BLaER1 treated with 17β-estradiol and CSF1 and Interleukin-3, amounts not matched to agents 10 nM and 100 nM (cell line): ENCODE results near the gene HS6ST3.

Source experiments
- H3K27ac ChIP-seq, 11 experiments: shearing (Covaris generic); formaldehyde crosslinking; 2 replicates each; pipeline ENCODE4 v1.8.1; 2022
- H3K27me3 ChIP-seq, 11 experiments: shearing (Covaris generic); formaldehyde crosslinking; 2 replicates each; pipeline ENCODE4 v1.8.1; 2022
- H3K36me3 ChIP-seq, 11 experiments: shearing (Covaris generic); formaldehyde crosslinking; 2 replicates each; pipeline ENCODE4 v1.8.1; 2022
- H3K4me1 ChIP-seq, 10 experiments: shearing (Covaris generic); formaldehyde crosslinking; 2 replicates each; pipeline ENCODE4 v1.8.1; 2022
- H3K4me2 ChIP-seq, 11 experiments: shearing (Covaris generic); formaldehyde crosslinking; 2 replicates each; pipeline ENCODE4 v1.8.1; 2022
- H3K4me3 ChIP-seq, 10 experiments: shearing (Covaris generic); formaldehyde crosslinking; 2 replicates each; pipeline ENCODE4 v1.8.1; 2022
- H3K9ac ChIP-seq, 11 experiments: shearing (Covaris generic); formaldehyde crosslinking; 2 replicates each; pipeline ENCODE4 v1.8.1; 2022
- H3K9me3 ChIP-seq, 11 experiments: shearing (Covaris generic); formaldehyde crosslinking; replicated peaks in 1 of 11; 2 replicates each; pipeline ENCODE4 v1.8.1; 2022
- H4K20me1 ChIP-seq, 11 experiments: shearing (Covaris generic); formaldehyde crosslinking; 2 replicates each; pipeline ENCODE4 v1.8.1; 2022
- Cebpa-rat ChIP-seq, 11 experiments: shearing (Covaris generic); IDR thresholded peaks; 2 replicates each; pipeline ENCODE4 v1.8.1; 2022

The HS6ST3 gene

DNA sequence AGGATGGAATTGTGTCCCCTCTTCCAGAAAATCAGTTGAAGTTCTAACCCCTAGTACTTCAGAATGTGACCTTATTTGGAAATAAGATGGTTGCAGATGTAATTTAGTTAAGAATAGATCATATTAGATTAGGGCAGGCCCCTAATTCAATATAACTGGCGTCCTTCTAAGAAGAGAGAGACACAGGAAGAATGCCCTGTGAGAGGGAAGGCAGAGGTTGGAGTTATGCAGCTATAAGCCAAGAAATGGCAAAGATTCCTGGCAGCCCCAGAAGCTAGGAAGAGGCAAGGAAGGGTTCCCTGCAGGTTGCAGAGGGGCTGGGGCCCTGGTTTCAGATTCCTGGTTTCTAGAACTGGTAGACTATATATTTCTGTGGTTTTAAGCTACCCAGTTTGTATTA lies 30.0 kb downstream of the HS6ST3 start:
- Histone ChIP-seq H3K27me3 (no peaks in the 10 kb centered on the region), H3K4me2 (no peak overlapping the region), H3K36me3 (no peaks in the 10 kb centered on the region), H3K4me3 (no peak overlapping the region), H3K9ac (no peak overlapping the region), H4K20me1 (no peaks in the 10 kb centered on the region), H3K4me1 (no peaks in the 10 kb centered on the region), H3K27ac (no peak overlapping the region), H3K9me3 (no peaks in the 10 kb centered on the region)
- no peak for TF ChIP-seq Cebpa-rat (IDR thresholded peaks at IDR 0.05)

DNA sequence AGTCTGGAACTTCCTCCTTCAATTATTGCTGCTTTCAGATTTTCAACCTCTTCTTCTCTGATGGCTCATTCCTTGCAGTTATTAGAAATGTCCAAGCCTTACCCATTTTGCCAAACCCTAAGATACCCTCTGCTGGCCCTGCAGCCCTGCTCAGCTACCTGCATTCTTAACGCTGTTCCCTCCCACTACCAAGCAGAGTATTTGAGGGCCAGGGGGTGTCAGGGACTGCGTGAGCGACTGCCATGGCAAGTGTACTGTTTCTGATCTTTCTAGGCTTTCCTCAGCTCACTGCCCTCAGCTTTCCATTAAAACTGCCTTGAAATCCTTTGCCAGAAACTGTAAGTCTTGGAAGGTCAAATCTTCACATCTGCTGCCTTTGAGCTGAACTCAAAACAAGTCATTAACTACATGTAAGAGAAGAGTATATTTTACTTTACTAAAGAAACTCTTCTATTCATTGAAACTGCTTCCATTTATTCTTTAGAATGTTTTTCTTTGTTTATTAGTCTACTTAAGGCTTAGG lies 41.0 kb downstream of the HS6ST3 start:
- Histone ChIP-seq H3K4me1 (no peaks in the 10 kb centered on the region), H3K27me3 (no peaks in the 10 kb centered on the region), H3K9me3 (no peaks in the 10 kb centered on the region), H3K4me3 (no peak overlapping the region), H3K36me3 (no peaks in the 10 kb centered on the region), H3K9ac (no peak overlapping the region), H3K4me2 (no peak overlapping the region), H3K27ac (no peak overlapping the region), H4K20me1 (no peaks in the 10 kb centered on the region)
- TF ChIP-seq Cebpa-rat (IDR thresholded peaks at IDR 0.05) = no peak

DNA sequence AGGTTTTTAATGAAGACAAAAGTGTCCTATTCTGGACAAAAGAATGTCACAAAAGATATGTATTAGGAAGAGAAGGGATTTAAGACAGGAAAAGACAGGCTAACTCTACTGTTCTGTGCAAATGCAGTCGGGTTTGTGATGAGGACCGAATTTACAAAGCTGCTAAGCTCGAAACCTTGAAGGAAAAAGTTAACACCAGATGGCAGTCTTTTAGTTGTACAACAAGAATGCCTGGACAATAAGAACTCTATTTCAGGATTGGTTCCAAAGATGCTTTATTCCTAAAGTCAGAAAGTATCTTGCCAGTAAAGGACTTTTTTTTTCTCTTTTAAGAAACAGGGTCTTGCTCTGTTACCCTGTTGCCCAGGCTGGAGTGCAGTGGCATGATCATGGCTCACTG lies 51.1 kb downstream of the HS6ST3 start:
- no peaks in the 10 kb centered on the region for H3K36me3 ChIP-seq
- no peaks in the 10 kb centered on the region for H3K4me1 ChIP-seq
- no peak overlapping the region for H3K9ac ChIP-seq
- H3K27ac ChIP-seq = no peak overlapping the region
- no peaks in the 10 kb centered on the region for H4K20me1 ChIP-seq
- no peak overlapping the region for H3K4me2 ChIP-seq
- no peak overlapping the region for H3K4me3 ChIP-seq
- H3K9me3 ChIP-seq = no peaks in the 10 kb centered on the region
- no peak for TF ChIP-seq Cebpa-rat (IDR thresholded peaks at IDR 0.05)
- H3K27me3 ChIP-seq = no peaks in the 10 kb centered on the region

DNA sequence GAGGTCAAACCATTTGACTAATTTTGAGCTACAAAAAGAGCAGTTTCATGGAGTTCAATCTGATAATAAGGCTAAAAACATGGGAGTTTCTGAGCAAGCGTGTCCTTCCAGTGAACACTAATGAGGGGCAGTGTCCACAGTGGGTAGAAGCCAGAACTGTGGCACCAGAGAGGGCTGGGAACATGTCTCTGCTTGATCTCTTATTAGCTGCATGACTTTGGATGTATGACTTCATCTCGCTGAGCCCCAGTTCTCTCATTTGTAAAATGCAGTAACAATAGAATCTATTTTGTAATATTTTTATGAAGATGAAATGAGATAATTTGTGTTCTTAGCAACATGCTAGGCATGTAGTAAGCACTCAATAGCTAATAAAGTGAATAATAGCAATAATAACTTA lies 69.8 kb downstream of the HS6ST3 start:
- Histone ChIP-seq H3K4me3 (no peak overlapping the region), H3K4me1 (no peaks in the 10 kb centered on the region), H3K9ac (no peak overlapping the region), H3K36me3 (no peaks in the 10 kb centered on the region), H3K9me3 (no peaks in the 10 kb centered on the region), H3K4me2 (no peak overlapping the region), H3K27me3 (no peaks in the 10 kb centered on the region), H3K27ac (no peak overlapping the region), H4K20me1 (no peaks in the 10 kb centered on the region)
- TF ChIP-seq Cebpa-rat (IDR thresholded peaks at IDR 0.05) = no peak

DNA sequence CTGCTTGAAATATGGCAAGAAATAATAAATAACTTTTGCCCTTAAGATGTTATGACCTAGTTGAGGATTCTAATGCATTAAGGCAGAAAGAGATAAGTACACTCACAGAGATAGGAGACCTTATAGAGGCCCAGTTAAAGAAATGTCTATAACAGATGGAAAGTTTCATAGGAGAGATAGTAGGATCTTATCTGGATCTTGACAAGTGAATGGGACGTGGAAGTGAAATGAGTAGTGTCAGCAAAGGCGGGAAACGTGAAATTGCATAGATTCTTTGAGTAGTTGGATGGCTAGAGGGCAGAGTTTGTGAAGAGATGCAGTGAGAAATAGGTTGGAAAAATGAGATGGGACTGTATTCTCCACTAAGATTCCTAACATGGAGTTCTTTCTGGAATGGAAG lies 71.2 kb downstream of the HS6ST3 start:
- TF ChIP-seq Cebpa-rat (IDR thresholded peaks at IDR 0.05) = no peak
- no peak overlapping the region for H3K9ac ChIP-seq
- no peak overlapping the region for H3K4me2 ChIP-seq
- H3K9me3 ChIP-seq = no peaks in the 10 kb centered on the region
- H3K4me3 ChIP-seq = no peak overlapping the region
- H3K27me3 ChIP-seq = no peaks in the 10 kb centered on the region
- H4K20me1 ChIP-seq = no peaks in the 10 kb centered on the region
- no peaks in the 10 kb centered on the region for H3K36me3 ChIP-seq
- no peaks in the 10 kb centered on the region for H3K4me1 ChIP-seq
- no peak overlapping the region for H3K27ac ChIP-seq

DNA sequence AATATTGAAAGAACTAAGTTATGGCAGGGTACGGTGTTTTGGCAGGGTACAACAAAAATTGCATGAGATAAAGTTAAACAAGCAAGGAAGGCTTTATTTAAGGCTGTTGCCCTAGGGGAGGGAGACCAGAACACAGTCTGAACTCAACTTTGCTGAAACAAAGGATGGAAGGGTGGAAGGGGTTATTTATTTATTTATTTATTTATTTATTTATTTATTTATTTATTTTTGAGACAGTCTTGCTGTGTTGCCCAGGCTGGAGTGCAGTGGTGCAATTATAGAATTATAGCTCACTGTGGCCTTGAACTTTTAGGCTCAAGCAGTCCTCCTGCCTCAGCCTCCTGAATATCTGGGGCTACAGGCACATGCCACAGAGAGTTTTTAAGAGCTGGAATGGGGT lies 75.9 kb downstream of the HS6ST3 start:
- no peaks in the 10 kb centered on the region for H3K4me1 ChIP-seq
- no peak for TF ChIP-seq Cebpa-rat (IDR thresholded peaks at IDR 0.05)
- no peak overlapping the region for H3K9ac ChIP-seq
- no peak overlapping the region for H3K4me3 ChIP-seq
- H3K4me2 ChIP-seq = no peak overlapping the region
- H3K27me3 ChIP-seq = no peaks in the 10 kb centered on the region
- no peaks in the 10 kb centered on the region for H3K36me3 ChIP-seq
- H4K20me1 ChIP-seq = no peaks in the 10 kb centered on the region
- no peak overlapping the region for H3K27ac ChIP-seq
- no peaks in the 10 kb centered on the region for H3K9me3 ChIP-seq

DNA sequence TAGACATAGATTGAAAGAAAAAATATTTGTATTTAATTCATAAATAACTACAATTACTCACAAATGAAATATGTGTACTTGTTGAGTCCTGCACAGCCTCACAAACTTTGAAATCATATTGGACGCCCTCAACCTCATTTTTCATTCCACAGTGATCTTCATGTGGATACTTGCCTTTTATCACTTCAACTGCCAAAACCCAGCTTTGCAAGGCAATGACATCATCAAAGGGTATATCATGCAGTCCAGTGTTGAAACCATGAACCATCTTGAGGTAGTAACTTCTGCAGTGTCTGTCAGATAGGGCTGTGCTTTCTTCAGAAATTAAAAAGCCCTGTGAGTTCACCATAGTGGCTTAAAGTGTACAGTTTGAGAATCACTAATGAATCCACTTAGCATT lies 82.2 kb downstream of the HS6ST3 start:
- H3K4me2 ChIP-seq = no peak overlapping the region
- H3K27ac ChIP-seq = no peak overlapping the region
- H3K4me3 ChIP-seq = no peak overlapping the region
- no peak for TF ChIP-seq Cebpa-rat (IDR thresholded peaks at IDR 0.05)
- no peaks in the 10 kb centered on the region for H3K4me1 ChIP-seq
- H3K9me3 ChIP-seq = no peaks in the 10 kb centered on the region
- H3K36me3 ChIP-seq = no peaks in the 10 kb centered on the region
- H3K27me3 ChIP-seq = no peaks in the 10 kb centered on the region
- no peaks in the 10 kb centered on the region for H4K20me1 ChIP-seq
- H3K9ac ChIP-seq = no peak overlapping the region

DNA sequence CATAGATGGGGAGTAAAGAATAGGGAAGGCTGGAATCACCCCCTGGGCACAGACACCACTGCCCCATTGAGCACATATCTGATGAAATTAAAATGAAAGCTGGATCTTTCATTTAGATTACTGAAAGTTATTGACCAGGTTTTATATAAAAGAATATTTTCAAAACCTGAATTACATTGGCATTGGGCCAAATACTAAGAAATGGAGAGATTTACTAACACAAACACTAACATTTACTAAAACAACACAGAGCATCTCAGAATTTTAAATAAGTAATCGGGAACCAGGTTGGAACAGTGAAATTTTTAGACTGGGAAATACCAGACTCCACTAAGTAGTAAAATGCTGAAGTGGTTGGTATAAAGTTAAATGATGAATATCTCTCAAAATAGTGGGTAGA lies 88.9 kb downstream of the HS6ST3 start:
- H3K4me3 ChIP-seq = no peak overlapping the region
- H3K27ac ChIP-seq = no peak overlapping the region
- no peak overlapping the region for H3K9ac ChIP-seq
- H3K4me1 ChIP-seq = no peaks in the 10 kb centered on the region
- no peaks in the 10 kb centered on the region for H3K9me3 ChIP-seq
- no peaks in the 10 kb centered on the region for H3K36me3 ChIP-seq
- H4K20me1 ChIP-seq = no peaks in the 10 kb centered on the region
- no peak overlapping the region for H3K4me2 ChIP-seq
- TF ChIP-seq Cebpa-rat (IDR thresholded peaks at IDR 0.05) = no peak
- no peaks in the 10 kb centered on the region for H3K27me3 ChIP-seq

DNA sequence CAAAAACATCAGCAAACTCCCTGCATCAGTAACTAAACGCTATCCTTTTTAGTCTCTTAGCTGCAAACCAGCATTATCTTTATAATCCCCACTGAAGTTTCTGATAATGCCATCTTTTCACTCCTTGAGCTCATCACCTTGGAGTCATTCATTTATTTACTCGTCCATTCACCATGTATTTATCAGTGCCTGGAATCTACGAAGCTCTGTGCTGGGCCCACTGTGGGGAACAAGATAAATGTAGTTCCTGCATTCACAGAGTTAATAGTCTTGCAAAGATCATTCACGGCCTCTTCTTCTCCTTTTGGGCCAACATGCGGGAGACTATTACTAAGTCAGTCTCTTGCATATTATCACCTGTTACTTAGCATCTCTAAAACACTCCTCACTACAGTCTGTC lies 89.4 kb downstream of the HS6ST3 start:
- no peak for TF ChIP-seq Cebpa-rat (IDR thresholded peaks at IDR 0.05)
- Histone ChIP-seq H3K36me3 (no peaks in the 10 kb centered on the region), H3K9me3 (no peaks in the 10 kb centered on the region), H3K9ac (no peak overlapping the region), H3K4me2 (no peak overlapping the region), H3K4me1 (no peaks in the 10 kb centered on the region), H3K27ac (no peak overlapping the region), H3K27me3 (no peaks in the 10 kb centered on the region), H3K4me3 (no peak overlapping the region), H4K20me1 (no peaks in the 10 kb centered on the region)

DNA sequence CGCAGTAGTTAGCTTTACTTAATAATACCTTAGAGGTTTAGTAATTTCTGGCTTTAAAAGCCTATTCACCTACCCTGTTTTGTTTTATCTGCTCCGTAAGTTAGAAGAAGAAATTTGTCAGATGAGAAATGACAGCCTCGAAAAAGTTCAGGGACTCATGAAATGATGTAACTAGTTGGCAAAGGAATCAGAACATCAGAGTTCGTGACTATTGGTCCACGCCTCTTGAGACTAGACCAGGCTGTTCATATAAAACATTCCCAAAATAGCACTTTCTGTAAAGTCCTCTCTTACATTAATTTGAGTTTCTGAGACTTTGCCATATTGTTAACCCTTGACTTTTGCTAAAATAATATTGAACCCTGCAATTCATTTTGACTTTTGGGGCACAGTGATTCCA lies 92.0 kb downstream of the HS6ST3 start:
- Histone ChIP-seq H3K27me3 (no peaks in the 10 kb centered on the region), H4K20me1 (no peaks in the 10 kb centered on the region), H3K27ac (no peak overlapping the region), H3K4me3 (no peak overlapping the region), H3K4me2 (no peak overlapping the region), H3K36me3 (no peaks in the 10 kb centered on the region), H3K9ac (no peak overlapping the region), H3K9me3 (no peaks in the 10 kb centered on the region), H3K4me1 (no peaks in the 10 kb centered on the region)
- TF ChIP-seq Cebpa-rat (IDR thresholded peaks at IDR 0.05) = no peak

DNA sequence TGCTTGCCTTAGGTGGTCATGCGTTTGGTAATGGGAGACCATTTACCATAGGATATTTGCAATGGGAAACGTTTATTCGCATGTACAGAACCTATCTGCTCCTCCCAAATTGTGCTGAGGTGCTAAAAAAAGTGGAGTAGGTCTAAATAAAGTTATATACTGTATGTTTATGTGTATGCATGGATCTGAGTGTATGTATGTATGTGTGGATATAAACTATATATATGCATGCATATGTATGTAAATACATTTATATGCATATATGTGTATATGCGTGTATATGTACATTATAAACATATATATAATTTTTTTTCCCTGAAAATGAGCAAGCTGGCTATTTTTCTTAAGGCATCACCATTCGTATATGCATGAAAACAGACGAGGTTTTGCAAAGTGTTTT lies 95.9 kb downstream of the HS6ST3 start:
- Histone ChIP-seq H3K27ac (no peak overlapping the region), H3K4me2 (no peak overlapping the region), H3K9ac (no peak overlapping the region), H3K4me3 (no peak overlapping the region), H3K27me3 (no peaks in the 10 kb centered on the region), H4K20me1 (no peaks in the 10 kb centered on the region), H3K4me1 (no peaks in the 10 kb centered on the region), H3K9me3 (no peaks in the 10 kb centered on the region), H3K36me3 (no peaks in the 10 kb centered on the region)
- no peak for TF ChIP-seq Cebpa-rat (IDR thresholded peaks at IDR 0.05)
